DLD1 (cell line): ENCODE measurements around the gene GPT2.
"Not testable (repeated sequence)": the region's sequence is repeated elsewhere in the genome, so short reads cannot be mapped to it uniquely, and the experiment has no call there.

Source experiments
- in situ Hi-C: cut with HindIII; loops from 2 replicates; pipeline ENCODE4 v1.10.0; 2017; ENCODE audit warnings: low sequenced_read_pairs

Gene GPT2

GRCh38 chr16:46918905-46919792 lies 35.0 kb downstream of the GPT2 start:
- in situ Hi-C loops = no loop called here

DNA sequence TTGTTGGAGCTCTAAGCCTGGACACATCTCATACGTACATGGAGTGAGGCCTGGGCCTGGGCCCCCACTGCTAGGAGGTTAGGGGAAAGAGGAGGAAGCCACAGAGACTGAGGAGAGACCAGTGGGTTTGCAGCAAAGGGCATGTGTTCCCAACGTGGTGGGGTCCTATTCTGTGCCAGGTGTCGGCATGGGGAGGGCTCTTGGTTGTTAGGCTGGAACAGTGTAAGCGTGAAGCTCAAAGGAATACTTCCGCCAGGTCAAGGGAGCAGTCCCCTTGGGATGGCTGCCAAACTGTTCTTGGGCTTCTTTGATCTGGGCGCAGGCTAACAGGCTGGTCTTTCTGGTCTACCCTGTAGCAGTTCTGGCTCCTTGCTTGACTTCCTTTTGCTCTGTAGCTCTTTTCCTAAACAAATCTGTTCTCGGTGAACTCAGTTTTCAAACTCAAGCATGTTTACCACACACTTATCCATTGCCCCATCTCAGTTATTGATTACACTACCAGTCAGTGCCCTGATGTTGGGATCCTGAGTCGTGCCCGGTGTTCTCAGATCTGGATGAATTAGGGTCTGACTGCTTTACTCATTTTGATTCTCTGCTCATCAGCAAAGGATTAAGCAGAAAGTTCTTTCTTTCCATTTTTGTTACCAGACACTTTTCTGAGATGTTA lies 36.4 kb downstream of the GPT2 start:
- in situ Hi-C loops = no loop called here

GRCh38 chr16:46922239-46922638 lies 38.1 kb downstream of the GPT2 start:
- in situ Hi-C loops = no loop called here

- in situ Hi-C loops = no loop called here
Observed at GRCh38 chr16:46923513-46924295, 39.5 kb downstream of the GPT2 start.

- in situ Hi-C loops = no loop called here
Observed at GRCh38 chr16:46924402-46924801, 40.2 kb downstream of the GPT2 start.

GRCh38 chr16:46926470-46927225 lies 42.5 kb downstream of the GPT2 start:
- in situ Hi-C loops = no loop called here

- in situ Hi-C loops = no loop called here
Observed at GRCh38 chr16:46927273-46927672, 43.1 kb downstream of the GPT2 start.

DNA sequence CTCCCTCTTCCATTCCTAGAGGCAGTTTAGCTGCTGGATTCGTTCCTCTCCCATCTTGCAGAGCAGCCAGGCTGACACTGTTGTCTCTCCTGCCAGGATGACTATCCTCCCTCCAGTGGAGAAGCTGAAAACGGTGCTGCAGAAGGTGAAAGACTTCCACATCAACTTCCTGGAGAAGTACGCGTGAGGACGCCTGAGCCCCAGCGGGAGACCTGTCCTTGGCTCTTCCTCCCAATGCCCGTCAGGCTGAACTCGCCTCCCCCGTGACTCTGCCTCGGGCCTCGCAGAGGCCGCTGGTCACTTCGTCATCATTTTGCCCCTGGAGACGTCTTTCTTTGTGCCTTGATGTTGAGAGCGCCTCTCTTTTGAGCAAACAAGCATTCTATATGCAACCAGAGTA lies 44.6 kb downstream of the GPT2 start:
- in situ Hi-C loops = no loop called here

DNA sequence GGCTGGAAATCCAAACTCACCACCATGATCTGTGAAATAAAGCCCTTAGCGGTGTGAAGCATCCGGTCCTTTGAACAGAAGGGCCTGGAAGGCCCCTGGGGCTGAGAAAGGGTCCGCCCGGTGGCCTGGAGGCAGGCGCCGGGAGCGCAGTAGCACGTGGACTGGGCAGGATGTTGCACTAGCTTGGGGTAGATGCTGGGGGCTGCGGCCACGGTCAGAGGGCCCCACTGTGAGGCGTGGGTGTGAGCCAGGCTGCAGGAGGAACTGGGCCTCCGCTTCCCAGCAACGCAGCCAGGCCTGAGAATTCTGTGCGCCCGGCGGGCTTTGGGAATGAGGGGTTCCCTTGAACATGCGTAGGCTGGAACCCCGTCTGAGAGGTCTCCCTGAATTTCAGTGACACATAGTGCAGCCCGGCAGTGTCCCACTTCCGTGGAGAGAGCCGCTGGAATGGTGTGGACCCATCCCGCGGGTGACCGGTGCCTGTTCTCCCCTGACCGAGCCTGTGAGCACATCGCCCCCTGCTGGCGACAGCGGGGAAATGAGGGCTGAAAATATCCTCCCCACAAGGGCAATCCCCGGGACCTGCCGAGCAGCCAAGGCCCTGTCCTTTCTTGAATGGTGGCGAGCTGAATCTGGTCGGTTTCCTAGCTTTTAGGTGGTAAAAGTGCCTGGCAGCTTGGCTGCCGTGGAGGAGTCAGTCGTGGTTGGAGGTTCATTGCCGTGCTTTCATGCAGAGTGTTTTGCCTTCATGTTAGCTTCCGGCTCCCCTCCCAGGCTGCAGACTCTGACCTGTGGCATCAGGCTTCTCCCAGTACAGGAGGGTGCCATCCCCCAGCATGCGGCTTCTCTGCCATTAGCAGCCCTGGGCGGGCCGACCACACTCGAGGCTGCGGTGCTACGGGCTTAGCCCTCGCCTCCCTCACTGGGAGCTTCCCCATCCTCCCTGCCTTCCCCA lies 45.5 kb downstream of the GPT2 start:
- in situ Hi-C loops = no loop called here

DNA sequence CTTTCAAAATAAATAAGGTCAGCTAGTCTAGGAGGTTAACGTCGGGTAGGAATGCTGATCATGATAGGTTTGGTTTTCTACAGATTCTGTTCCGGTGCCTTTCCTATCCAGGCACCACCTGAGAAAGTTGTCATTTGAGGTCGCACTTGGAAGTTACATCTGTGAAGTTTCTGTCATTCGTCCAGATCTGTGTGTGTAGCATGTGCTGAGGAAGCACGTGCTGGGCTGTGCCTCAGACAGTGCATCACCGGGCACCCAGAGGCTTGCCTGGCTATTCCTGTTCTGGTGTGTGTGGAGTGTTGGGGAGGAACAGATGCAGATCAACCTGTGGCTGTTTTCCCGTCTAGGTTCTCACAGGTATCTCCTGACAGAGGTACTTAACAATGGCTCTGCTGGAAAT lies 46.7 kb downstream of the GPT2 start:
- in situ Hi-C loops = no loop called here

DNA sequence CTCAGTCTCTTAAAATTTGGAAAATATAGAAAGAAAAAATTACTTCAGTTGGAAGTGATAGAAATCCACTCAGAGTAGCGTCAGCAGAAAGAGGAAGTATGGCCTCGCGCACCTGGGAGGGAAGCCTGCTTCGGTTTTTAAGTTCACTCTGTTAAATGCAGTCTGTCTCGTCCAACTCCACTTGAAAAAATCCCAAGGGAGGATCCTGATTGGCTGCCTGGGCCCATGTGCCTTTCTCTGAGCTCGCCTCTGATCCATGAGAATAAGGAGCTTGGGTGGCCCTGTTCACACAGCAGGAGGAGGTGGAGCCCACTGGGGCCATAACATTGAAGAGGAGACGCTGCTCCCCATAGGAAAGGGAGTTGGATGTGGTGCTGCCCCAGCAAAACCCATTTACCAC lies 48.6 kb downstream of the GPT2 start:
- in situ Hi-C loops = no loop called here

- in situ Hi-C loops = no loop called here
Observed at GRCh38 chr16:46937536-46937935, 53.4 kb downstream of the GPT2 start.

DNA sequence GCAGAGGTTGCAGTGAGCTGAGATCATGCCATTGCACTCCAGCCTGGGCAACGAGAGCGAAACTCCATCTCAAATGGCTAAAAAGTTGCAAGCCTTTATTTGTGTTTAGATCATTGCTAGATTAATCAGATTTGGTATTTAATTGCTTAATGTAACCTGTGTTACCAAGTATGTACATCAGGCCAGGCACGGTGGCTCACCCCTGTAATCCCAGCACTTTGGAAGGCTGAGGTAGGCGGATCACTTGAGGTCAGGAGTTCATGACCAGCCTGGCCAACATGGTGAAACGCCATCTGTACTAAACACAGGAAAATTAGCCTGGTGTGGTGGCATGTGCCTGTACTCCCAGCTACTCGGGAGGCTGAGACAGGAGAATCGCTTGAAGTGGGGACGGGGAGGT lies 60.6 kb downstream of the GPT2 start:
- in situ Hi-C loops = not testable (repeated sequence)

GRCh38 chr16:46947900-46948547 lies 63.9 kb downstream of the GPT2 start:
- in situ Hi-C loops = no loop called here

- in situ Hi-C loops = no loop called here
Observed at GRCh38 chr16:46948548-46949166, 64.5 kb downstream of the GPT2 start.

DNA sequence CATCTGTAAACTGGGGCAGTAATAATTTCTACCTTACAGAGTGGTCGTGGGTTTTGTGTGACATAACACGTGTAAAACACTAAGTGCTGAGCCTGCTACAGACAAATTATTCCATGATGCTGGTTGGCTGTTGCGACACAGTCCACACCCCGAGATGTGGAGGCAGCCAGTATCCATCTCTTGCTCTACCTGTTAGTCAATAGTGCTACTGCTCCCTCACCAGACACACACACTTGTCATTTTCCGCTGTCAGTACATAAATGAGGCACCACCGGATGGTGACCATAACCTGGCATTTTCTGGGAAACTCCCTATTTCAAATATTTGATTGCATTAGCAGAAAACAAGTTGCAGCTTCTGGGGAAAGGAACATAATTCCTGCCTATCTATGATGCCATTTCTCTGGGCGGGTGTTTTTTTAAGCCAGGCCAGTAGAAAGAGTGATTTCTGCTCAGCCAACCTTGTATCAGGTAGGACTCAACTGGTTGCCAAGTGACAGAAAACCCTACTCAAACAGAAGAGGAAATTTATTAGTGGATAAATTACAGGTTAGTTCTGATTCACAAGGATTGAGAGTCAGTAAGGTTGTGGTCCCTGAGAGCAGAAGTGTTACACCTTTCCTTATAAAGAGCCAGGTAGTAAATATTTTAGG lies 65.2 kb downstream of the GPT2 start:
- in situ Hi-C loops = no loop called here

DNA sequence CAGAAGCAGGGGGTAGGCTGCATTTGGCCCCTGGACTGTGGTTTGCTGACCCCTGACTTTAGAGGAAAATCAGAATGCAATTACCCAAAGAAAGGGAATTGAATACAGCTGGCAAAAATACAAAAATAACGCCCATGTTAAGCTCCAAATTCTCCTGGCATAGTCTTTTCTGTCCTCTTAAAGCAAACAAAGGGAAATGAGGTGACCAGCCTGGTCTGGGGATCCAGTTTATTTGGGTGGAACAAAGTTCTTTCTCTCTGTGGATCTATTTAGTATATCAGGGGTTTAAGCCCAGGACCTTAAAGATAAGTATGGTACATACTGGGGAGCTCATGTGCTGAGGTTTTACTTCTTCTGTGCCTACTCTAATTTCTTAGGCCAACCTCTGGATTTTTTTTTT lies 65.8 kb downstream of the GPT2 start:
- in situ Hi-C loops = no loop called here

DNA sequence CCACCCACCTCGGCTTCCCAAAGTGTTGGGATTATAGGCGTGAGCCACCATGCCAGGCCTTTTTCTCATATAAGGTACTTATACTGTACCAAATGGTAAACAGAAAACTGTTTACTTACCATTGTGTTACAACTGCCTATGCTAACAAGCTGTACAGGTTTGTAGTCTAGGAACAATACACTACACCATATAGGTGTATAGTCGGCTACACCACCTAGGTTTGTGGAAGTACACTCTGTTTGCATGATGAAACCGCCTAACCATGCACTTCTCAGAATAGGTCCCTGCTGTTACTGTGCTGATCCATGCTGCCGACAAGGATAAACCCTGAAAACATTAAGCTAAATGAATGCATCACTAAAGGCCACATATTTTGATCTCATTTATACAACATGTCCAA lies 70.4 kb downstream of the GPT2 start:
- in situ Hi-C loops = no loop called here
